Endothelial cell of umbilical vein (primary cell): Measurements from ENCODE around the gene VAV3. TPM values are rescaled to one million over a fixed set of nuclear protein-coding genes. Genes with fewer than 3 reads are reported as not detected.

ENCODE experiments used
- BruUV-seq: library from RNA; stranded (reverse); fragments of 400-500 nt; replicated peaks from 2 replicates; lab custom pipeline; 2021; lab: Mats Ljungman, UMichigan
- CTCF ChIA-PET: fragments of 300-600, 350-600 bp; sonication (Branson Sonifier 250); formaldehyde crosslinking; loops from one replicate; lab custom pipeline; 2021; ENCODE audit warnings: antibody characterized with exemption, inconsistent platforms; lab: Charles Lee
- POLR2A ChIA-PET: fragments of 300-600, 350-600 bp; sonication (Branson Sonifier 250); formaldehyde crosslinking; loops from one replicate; lab custom pipeline; 2021; ENCODE audit warnings: antibody characterized with exemption, inconsistent platforms; lab: Charles Lee
- DNase-seq: peaks from one replicate; pipeline ENCODE4 v3.0.0-alpha.2; 2011; ENCODE audit warnings: low read depth, low spot score
- FAIRE-seq: peaks from 2 replicates; lab custom pipeline; 2011; peaks lifted over from hg19 to GRCh38; lab: Jason Lieb, UNC
- H2AFZ ChIP-seq: 2 replicates; pipeline ENCODE4 v1.6.0; 2012; ENCODE audit warnings: low read depth, low read length, control low read depth, inconsistent platforms
- H3K27ac ChIP-seq: 2 replicates; pipeline ENCODE4 v1.5.1; 2011; ENCODE audit warnings: low read depth, mild to moderate bottlenecking, control low read depth, low read length, moderate library complexity; ENCODE audit not compliant: insufficient read depth
- H3K27me3 ChIP-seq, 2 experiments: 2 replicates each; pipeline versions ENCODE4 v1.6.0 to v1.6.1; 2011; ENCODE audit warnings: low read length in 2 of 2, mixed read lengths in 1 of 2; ENCODE audit not compliant: control insufficient read depth in 2 of 2, insufficient read depth in 2 of 2
- H3K36me3 ChIP-seq, 2 experiments: 2 replicates in 1 of 2; 3 replicates in 1 of 2; pipeline ENCODE4 v1.5.1; 2011; ENCODE audit warnings: low read length in 2 of 2, mild to moderate bottlenecking in 1 of 2, moderate library complexity in 1 of 2; ENCODE audit not compliant: control insufficient read depth in 2 of 2, insufficient read depth in 2 of 2; ENCODE audit errors: extremely low read depth in 1 of 2
- H3K4me1 ChIP-seq: 3 replicates; pipeline ENCODE4 v1.5.1; 2011; ENCODE audit warnings: mild to moderate bottlenecking, low read length; ENCODE audit not compliant: control insufficient read depth, insufficient read depth; ENCODE audit errors: extremely low read depth
- H3K4me2 ChIP-seq: 2 replicates; pipeline ENCODE4 v1.6.1; 2011; ENCODE audit warnings: low read length, control low read depth, mixed read lengths; ENCODE audit not compliant: insufficient read depth
- H3K4me3 ChIP-seq, 3 experiments: fragments of 200-600 bp in 1 of 3; sonication (generic), shearing (Covaris generic) in 1 of 3; replicated peaks in 1 of 3; 2 replicates each; pipeline ENCODE4 v1.5.1; 2011 to 2016; ENCODE audit warnings: control low read depth in 3 of 3, low read length in 3 of 3, mild to moderate bottlenecking in 2 of 3, inconsistent platforms in 1 of 3, low read depth in 1 of 3, moderate library complexity in 1 of 3; ENCODE audit not compliant: insufficient read depth in 1 of 3
- H3K79me2 ChIP-seq: 2 replicates; pipeline ENCODE4 v1.6.0; 2012; ENCODE audit warnings: low read length, inconsistent platforms; ENCODE audit not compliant: control insufficient read depth, insufficient read depth
- H3K9ac ChIP-seq: replicated peaks from 2 replicates; pipeline ENCODE3; 2011; ENCODE audit warnings: low read length, control low read depth; ENCODE audit not compliant: insufficient read depth; ENCODE audit errors: extremely low read depth
- H3K9me1 ChIP-seq: replicated peaks from 3 replicates; pipeline ENCODE4 v1.6.0; 2011; ENCODE audit warnings: mild to moderate bottlenecking, low read length; ENCODE audit not compliant: control insufficient read depth, insufficient read depth; ENCODE audit errors: extremely low read depth
- H3K9me3 ChIP-seq: replicated peaks from 2 replicates; pipeline ENCODE4 v1.5.1; 2012; ENCODE audit warnings: low read length, inconsistent platforms; ENCODE audit not compliant: control insufficient read depth, insufficient read depth
- H4K20me1 ChIP-seq: replicated peaks from 2 replicates; pipeline ENCODE3; 2011; ENCODE audit warnings: mild to moderate bottlenecking, low read length; ENCODE audit not compliant: control insufficient read depth, insufficient read depth; ENCODE audit errors: extremely low read depth
- GATA2 ChIP-seq: IDR thresholded peaks from 2 replicates; pipeline ENCODE4 v1.7.0; 2011; ENCODE audit warnings: low read depth, mild to moderate bottlenecking, moderate library complexity, mixed read lengths, low read length; ENCODE audit not compliant: insufficient read length, insufficient read depth
- JUN ChIP-seq: IDR thresholded peaks from 2 replicates; pipeline ENCODE4 v1.6.1; 2011; ENCODE audit warnings: borderline replicate concordance, low read depth; ENCODE audit not compliant: insufficient read length, insufficient read depth
- MAX ChIP-seq: IDR thresholded peaks from 2 replicates; pipeline ENCODE4 v1.6.1; 2011; ENCODE audit not compliant: insufficient read depth, insufficient read length
- POLR2A ChIP-seq: IDR thresholded peaks from 2 replicates; pipeline ENCODE4 v1.6.1; 2012; ENCODE audit warnings: low read depth, mild to moderate bottlenecking, control low read depth, low read length
- POLR2AphosphoS5 ChIP-seq: IDR thresholded peaks from 2 replicates; pipeline ENCODE4 v1.6.1; 2012; ENCODE audit warnings: low read depth, mild to moderate bottlenecking, control low read depth, low read length, moderate library complexity; ENCODE audit not compliant: insufficient read depth
- dilution Hi-C: fragments of 300-500 bp; cut with MboI; formaldehyde crosslinking; loops from one replicate; pipeline ENCODE4 v1.15.0; 2019; ENCODE audit warnings: low sequenced_read_pairs; ENCODE audit not compliant: extremely low pct_ligation_motif_present
- intact Hi-C: fragments of 100-400 bp; cut with micrococcal nuclease; formaldehyde crosslinking; loops from one replicate; pipeline ENCODE4 v1.10.0; 2022
- polyA plus RNA-seq, 4 experiments: library from polyadenylated mRNA; depleted of rRNA in 3 of 4; stranded (reverse) in 3 of 4; unstranded in 1 of 4; fragments of >200 nt; gene quantifications; 2 replicates each; pipeline versions ENCODE4 v1.2.1 to v1.2.3, GENCODE V29; 2011 to 2012; ENCODE audit warnings: missing spikeins in 1 of 4
- total RNA-seq: library from RNA; stranded (reverse); gene quantifications from 2 replicates; pipeline ENCODE4 v1.2.3, GENCODE V29; 2021
- TF ChIP-seq, protein P1 (sequence below), 2 donors: IDR thresholded peaks; 1 replicate in 1 of 2; 2 replicates in 1 of 2; pipeline ENCODE4 v1.5.1; 2011; ENCODE audit warnings: low read length in 2 of 2, mild to moderate bottlenecking in 2 of 2, moderate library complexity in 2 of 2, control low read depth in 1 of 2, inconsistent platforms in 1 of 2, low read depth in 1 of 2; ENCODE audit not compliant: insufficient read depth in 1 of 2; ENCODE audit errors: extremely low read depth in 1 of 2

The VAV3 gene
- total and polyA plus RNA-seq, 2 donors (not counting 3 experiments of a cell fraction or from before 2014, with no cell fraction given): 0.18 to 1.5 TPM

DNA sequence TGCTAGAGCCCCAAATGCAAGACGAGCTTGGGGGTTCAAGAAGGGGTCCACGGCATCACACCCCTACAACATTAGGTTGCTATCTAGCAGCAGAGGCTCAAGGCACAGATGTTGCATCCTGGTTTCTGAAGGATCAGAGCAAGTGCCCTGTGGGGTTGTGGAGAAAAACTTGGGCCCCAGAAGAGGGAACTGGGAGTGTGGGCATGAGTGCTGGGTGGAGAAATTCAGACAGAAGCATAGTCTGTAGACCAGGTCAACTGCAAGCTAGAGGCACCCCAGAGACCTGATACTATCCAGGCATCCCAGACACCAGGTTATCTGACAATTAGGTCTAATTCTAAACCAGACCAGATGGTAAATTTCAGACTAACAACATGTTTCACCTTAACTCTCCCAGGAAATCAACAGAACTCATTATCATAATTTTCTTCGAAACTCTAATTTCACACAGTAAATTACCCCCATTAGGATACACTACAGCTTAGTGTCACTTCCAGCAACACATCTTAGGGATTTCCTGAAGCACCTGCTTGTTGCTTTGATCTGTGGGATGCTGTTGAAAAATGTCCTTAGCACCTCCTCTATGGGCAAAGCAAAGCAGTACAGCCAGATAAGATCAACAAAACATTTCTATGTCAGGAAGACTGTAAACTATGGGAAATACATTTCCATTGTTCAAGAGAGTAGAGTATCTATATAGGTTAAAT lies 179.3 kb downstream of the VAV3 start:
- dilution Hi-C loops (no loop called here), intact Hi-C loops (no loop called here)
- no TSS peak for BruUV-seq
- H3K27me3 ChIP-seq: peaks cover 0 to 3% of the 10 kb centered on the region in 2 experiments
- no peaks in the 10 kb centered on the region for H3K36me3 ChIP-seq
- H3K27ac ChIP-seq: no peak overlapping the region
- DNase-seq (no peak), FAIRE-seq (no peak)
- H3K4me2 ChIP-seq: no peak overlapping the region
- H3K9me3 ChIP-seq: no peaks in the 10 kb centered on the region
- H3K9me1 ChIP-seq: no peaks in the 10 kb centered on the region
- ChIA-PET POLR2A (no interaction called here), CTCF (interaction anchor here (7.7 kb wide), 1 partner anchor 338 kb away, joined by 919 read pairs; no protein-coding TSS in a partner anchor)
- H3K4me1 ChIP-seq: peaks cover 6% of the 10 kb centered on the region
- no peak overlapping the region for H3K4me3 ChIP-seq
- no peaks in the 10 kb centered on the region for H4K20me1 ChIP-seq
- no peak overlapping the region for H2AFZ ChIP-seq
- TF ChIP-seq JUN: no peak
- TF ChIP-seq, protein P1, sequence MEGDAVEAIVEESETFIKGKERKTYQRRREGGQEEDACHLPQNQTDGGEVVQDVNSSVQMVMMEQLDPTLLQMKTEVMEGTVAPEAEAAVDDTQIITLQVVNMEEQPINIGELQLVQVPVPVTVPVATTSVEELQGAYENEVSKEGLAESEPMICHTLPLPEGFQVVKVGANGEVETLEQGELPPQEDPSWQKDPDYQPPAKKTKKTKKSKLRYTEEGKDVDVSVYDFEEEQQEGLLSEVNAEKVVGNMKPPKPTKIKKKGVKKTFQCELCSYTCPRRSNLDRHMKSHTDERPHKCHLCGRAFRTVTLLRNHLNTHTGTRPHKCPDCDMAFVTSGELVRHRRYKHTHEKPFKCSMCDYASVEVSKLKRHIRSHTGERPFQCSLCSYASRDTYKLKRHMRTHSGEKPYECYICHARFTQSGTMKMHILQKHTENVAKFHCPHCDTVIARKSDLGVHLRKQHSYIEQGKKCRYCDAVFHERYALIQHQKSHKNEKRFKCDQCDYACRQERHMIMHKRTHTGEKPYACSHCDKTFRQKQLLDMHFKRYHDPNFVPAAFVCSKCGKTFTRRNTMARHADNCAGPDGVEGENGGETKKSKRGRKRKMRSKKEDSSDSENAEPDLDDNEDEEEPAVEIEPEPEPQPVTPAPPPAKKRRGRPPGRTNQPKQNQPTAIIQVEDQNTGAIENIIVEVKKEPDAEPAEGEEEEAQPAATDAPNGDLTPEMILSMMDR (IDR thresholded peaks at IDR 0.05; ENCODE audit: extremely low read depth in 1 of 2, insufficient read depth in 1 of 2, low read depth in 1 of 2, low read length in 2 of 2): no peak
- H3K79me2 ChIP-seq: no peaks in the 10 kb centered on the region
- no peak overlapping the region for H3K9ac ChIP-seq

DNA sequence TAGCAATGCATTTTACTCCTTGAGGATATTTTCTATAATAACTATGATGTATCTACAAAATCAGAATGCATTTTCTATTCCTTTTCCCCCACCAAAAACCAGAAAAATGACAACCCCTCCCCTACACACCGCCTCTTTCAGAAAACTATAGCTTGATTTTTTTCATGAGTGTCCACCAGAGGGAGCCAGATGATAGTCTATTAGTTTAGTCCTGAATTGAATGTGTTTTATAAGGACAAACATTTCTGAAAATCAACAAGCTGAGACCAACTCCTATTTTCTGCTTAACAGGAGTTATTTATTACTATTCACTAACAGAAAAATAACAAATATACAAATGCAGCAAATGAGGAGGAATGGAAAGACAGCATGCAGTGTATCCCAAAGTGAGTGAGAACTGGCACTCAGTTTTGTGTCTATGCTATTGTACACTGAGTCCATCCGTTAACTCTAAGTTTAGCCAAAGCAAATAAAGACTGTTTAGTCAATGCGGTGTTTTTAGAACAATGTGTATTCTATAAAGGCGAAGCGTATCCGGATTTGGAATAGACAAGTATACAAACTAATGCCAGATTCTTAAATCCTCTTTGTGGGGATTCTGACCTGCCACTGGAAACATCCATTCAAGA lies 182.6 kb downstream of the VAV3 start:
- BruUV-seq: no TSS peak
- Histone ChIP-seq H3K27me3 (no peaks in the 10 kb centered on the region), H3K4me3 (no peak overlapping the region), H3K27ac (no peak overlapping the region), H4K20me1 (no peaks in the 10 kb centered on the region), H3K4me1 (peaks cover 6% of the 10 kb centered on the region), H3K9me3 (no peaks in the 10 kb centered on the region), H3K9me1 (no peaks in the 10 kb centered on the region), H2AFZ (peak overlapping the region; percentile 30), H3K79me2 (no peaks in the 10 kb centered on the region), H3K4me2 (no peak overlapping the region), H3K36me3 (no peaks in the 10 kb centered on the region), H3K9ac (no peak overlapping the region)
- CTCF ChIA-PET: interaction anchor here (0.6 to 7.7 kb wide), 64 partner anchors 9 to 1131 kb away, joined by 3 to 919 read pairs (median 5); partner anchors contain the start of genes EEIG2, SLC25A24 and VAV3
- DNase-seq (peak; percentile 71), FAIRE-seq (peak; percentile 67)
- intact Hi-C loops: loop anchor here (1.0 kb wide), 2 partner anchors 183 to 343 kb away; partner anchors contain the start of gene VAV3
- dilution Hi-C loops: no loop called here
- POLR2A ChIA-PET: interaction anchor here (0.8 kb wide), 1 partner anchor 343 kb away, joined by 3 read pairs; no protein-coding TSS in a partner anchor
- TF ChIP-seq POLR2AphosphoS5: no peak
- no peak for TF ChIP-seq MAX
- TF ChIP-seq POLR2A: no peak
- TF ChIP-seq GATA2: no peak
- TF ChIP-seq, protein P1 (IDR thresholded peaks at IDR 0.05; ENCODE audit: extremely low read depth in 1 of 2, insufficient read depth in 1 of 2, low read depth in 1 of 2, low read length in 2 of 2): peak; percentile 17 to 41
